GM12878 (cell line): ENCODE measurements around the gene TENT4B. TPM values are rescaled to one million over a fixed set of nuclear protein-coding genes. Genes with fewer than 3 reads are reported as not detected.
A peak's percentile ranks its signal among the peaks of the same experiment; 100 is the strongest.

ENCODE experiments used
- ATAC-seq: fragments of 200-7000 bp; cut with Tn5 transposase; 3 replicates; pipeline ENCODE4 v1.9.1; 2020; ENCODE audit warnings: mild to moderate bottlenecking, moderate library complexity
- BruUV-seq: library from RNA; stranded (reverse); fragments of 400-500 nt; replicated peaks from 2 replicates; lab custom pipeline; 2021; lab: Mats Ljungman, UMichigan
- CTCF ChIA-PET: fragments of 300-600 bp; sonication (Branson Sonifier 250); formaldehyde crosslinking; extraction: SDS; loops from one replicate; lab custom pipeline; 2021; ENCODE audit warnings: inconsistent platforms; lab: Yijun Ruan, JAX
- POLR2A ChIA-PET: fragments of 350-600 bp; formaldehyde crosslinking; extraction: SDS; loops from one replicate; lab custom pipeline; 2021; ENCODE audit warnings: inconsistent platforms; lab: Charles Lee
- RAD21 ChIA-PET: fragments of 300-600 bp; sonication (Branson Sonifier 250); formaldehyde crosslinking; loops from one replicate; lab custom pipeline; 2023; ENCODE audit warnings: antibody characterized with exemption; ENCODE audit not compliant: unreplicated experiment; lab: Charles Lee
- SMC1A ChIA-PET: fragments of 300-600 bp; sonication (Branson Sonifier 250); formaldehyde crosslinking; loops from one replicate; lab custom pipeline; 2023; ENCODE audit not compliant: unreplicated experiment, uncharacterized antibody; lab: Charles Lee
- DNase-seq: peaks from one replicate; pipeline ENCODE4 v3.0.0-alpha.2; 2011; ENCODE audit warnings: low read depth, low spot score
- FAIRE-seq: peaks from 3 replicates; lab custom pipeline; 2011; peaks lifted over from hg19 to GRCh38; lab: Jason Lieb, UNC
- H2AFZ ChIP-seq: 2 replicates; pipeline ENCODE4 v1.6.0; 2011; ENCODE audit warnings: low read depth, low read length, control low read depth; ENCODE audit not compliant: control insufficient read depth
- H3K27ac ChIP-seq: 2 replicates; pipeline ENCODE4 v1.5.1; 2011; ENCODE audit warnings: control low read depth; ENCODE audit not compliant: control insufficient read depth, insufficient read depth
- H3K27me3 ChIP-seq, 2 experiments: replicated peaks in 1 of 2; 2 replicates each; pipeline versions ENCODE4 v1.6.0 to v1.6.1; 2011; ENCODE audit warnings: low read length in 1 of 2; ENCODE audit not compliant: control insufficient read depth in 2 of 2, insufficient read depth in 2 of 2
- H3K36me3 ChIP-seq, 2 experiments: 2 replicates each; pipeline ENCODE4 v1.5.1; 2011; ENCODE audit warnings: low read length in 1 of 2; ENCODE audit not compliant: control insufficient read depth in 2 of 2, insufficient read depth in 2 of 2
- H3K4me1 ChIP-seq: 2 replicates; pipeline ENCODE4 v1.6.1; 2011; ENCODE audit warnings: mild to moderate bottlenecking, low read length, moderate library complexity, mixed read lengths; ENCODE audit not compliant: control insufficient read depth, insufficient read depth
- H3K4me2 ChIP-seq: 2 replicates; pipeline ENCODE4 v1.6.0; 2011; ENCODE audit warnings: control low read depth; ENCODE audit not compliant: control insufficient read depth, insufficient read depth
- H3K4me3 ChIP-seq: fragments of 200-600 bp; sonication (generic); 2 replicates; pipeline ENCODE4 v1.5.1; 2016
- H3K79me2 ChIP-seq: 2 replicates; pipeline ENCODE4 v1.6.0; 2011; ENCODE audit warnings: low read length; ENCODE audit not compliant: control insufficient read depth, insufficient read depth
- H3K9ac ChIP-seq: 2 replicates; pipeline ENCODE4 v1.8.0; 2011; ENCODE audit warnings: low read length, control low read depth, mixed read lengths; ENCODE audit not compliant: control insufficient read depth, insufficient read depth
- H3K9me3 ChIP-seq: replicated peaks from 3 replicates; pipeline ENCODE4 v1.5.1; 2011; ENCODE audit warnings: mild to moderate bottlenecking, low read length; ENCODE audit not compliant: control insufficient read depth, insufficient read depth
- H4K20me1 ChIP-seq: 2 replicates; pipeline ENCODE4 v1.6.0; 2011; ENCODE audit not compliant: control insufficient read depth, insufficient read depth
- BCLAF1 ChIP-seq: fragments of 450-650 bp; IDR thresholded peaks from 2 replicates; pipeline ENCODE4 v1.6.1; 2017; ENCODE audit warnings: antibody characterized with exemption, mild to moderate bottlenecking, moderate library complexity
- BHLHE40 ChIP-seq, 2 experiments: fragments of 450-650 bp in 1 of 2; IDR thresholded peaks; 2 replicates each; pipeline ENCODE4 v1.6.1; 2011 to 2017; ENCODE audit warnings: low read depth in 2 of 2, borderline replicate concordance in 1 of 2, improper control_type of control experiment in 1 of 2, low read length in 1 of 2, mild to moderate bottlenecking in 1 of 2
- CBFB ChIP-seq: IDR thresholded peaks from 2 replicates; pipeline ENCODE4 v1.6.1; 2016; ENCODE audit warnings: antibody characterized with exemption, low read depth
- E4F1 ChIP-seq: fragments of 450-650 bp; IDR thresholded peaks from 2 replicates; pipeline ENCODE4 v1.6.1; 2018; ENCODE audit warnings: borderline replicate concordance, mild to moderate bottlenecking; ENCODE audit not compliant: partially characterized antibody
- FOS ChIP-seq: IDR thresholded peaks from 3 replicates; pipeline ENCODE4 v1.6.1; 2011; ENCODE audit warnings: borderline replicate concordance; ENCODE audit not compliant: insufficient read length; ENCODE audit errors: extremely low read depth
- HCFC1 ChIP-seq: fragments of 150-350 bp; IDR thresholded peaks from 2 replicates; pipeline ENCODE4 v1.6.1; 2014; ENCODE audit warnings: low read length
- NR2C1 ChIP-seq: fragments of 450-650 bp; IDR thresholded peaks from 2 replicates; pipeline ENCODE4 v1.6.1; 2017; ENCODE audit warnings: antibody characterized with exemption, mild to moderate bottlenecking, moderate library complexity
- RAD51 ChIP-seq: fragments of 450-650 bp; IDR thresholded peaks from 2 replicates; pipeline ENCODE4 v1.6.1; 2016; ENCODE audit warnings: moderate library complexity, mild to moderate bottlenecking, inconsistent platforms
- SMC3 ChIP-seq: IDR thresholded peaks from 2 replicates; pipeline ENCODE4 v1.6.1; 2011; ENCODE audit warnings: low read length, improper control_type of control experiment, borderline replicate concordance
- WGBS: methylation state at CpG from one replicate; pipeline ENCODE4 v1.1.6; 2016; ENCODE audit warnings: low lambda C conversion rate; ENCODE audit not compliant: insufficient replicate concordance, insufficient coverage; ENCODE audit errors: missing lambda C conversion rate; 5-methylcytosine and 5-hydroxymethylcytosine counted together
- in situ Hi-C: fragments of 300-500 bp; cut with MboI; formaldehyde crosslinking; loops from 9 replicates; pipeline ENCODE4 v1.14.3; 2018; ENCODE audit warnings: mixed read lengths
- intact Hi-C: fragments of 100-400 bp; cut with micrococcal nuclease; formaldehyde crosslinking; loops from one replicate; pipeline ENCODE4 v1.14.2; 2022; ENCODE audit not compliant: unreplicated experiment
- polyA plus RNA-seq, 11 experiments: library from polyadenylated mRNA; depleted of rRNA in 4 of 11; unstranded in 6 of 11; stranded (reverse) in 5 of 11; fragments of >200 nt; fragmentation: Nextera tagmentation in 4 of 11; fragmentation: Illumina TruSeq in 1 of 11; extraction: Ambion mirVana in 4 of 11; extraction: Trizol in 1 of 11; gene quantifications; 1 replicate in 1 of 11; 2 replicates in 10 of 11; pipeline versions ENCODE4 v1.2.1 to v1.2.3, GENCODE V29; 2011 to 2016; ENCODE audit warnings: inconsistent platforms in 2 of 11, missing spikeins in 2 of 11, low read depth in 1 of 11
- total RNA-seq, 4 experiments: library from RNA; depleted of rRNA in 3 of 4; stranded (reverse); fragments of >200 nt in 3 of 4; fragmentation: Illumina TruSeq in 1 of 4; extraction: Trizol in 1 of 4; gene quantifications; 2 replicates each; pipeline versions ENCODE4 v1.2.1 to v1.2.3, GENCODE V29; 2013 to 2021

TENT4B gene
- total and polyA plus RNA-seq, 10 of the 15 experiments (the other 5 are each of a cell fraction or from before 2014, with no cell fraction given) = 4.4 to 16.7 (median 10.8) TPM

GRCh38 chr16:50190292-50190691, 37.2 kb downstream of the TENT4B start:
- Histone ChIP-seq H3K9me3 (no peaks in the 10 kb centered on the region), H3K9ac (no peak overlapping the region), H2AFZ (no peak overlapping the region), H3K4me3 (no peak overlapping the region), H3K27ac (no peak overlapping the region), H3K27me3 (no peaks in the 10 kb centered on the region), H3K4me2 (no peak overlapping the region), H3K79me2 (peaks cover 45% of the 10 kb centered on the region), H3K36me3 (no peaks in the 10 kb centered on the region), H3K4me1 (peaks cover 16% of the 10 kb centered on the region), H4K20me1 (no peaks in the 10 kb centered on the region)
- DNase-seq = no peak
- WGBS = 52% methylated on average over 2 of the region's 2 CpGs
- FAIRE-seq = peak; percentile 59
- SMC1A ChIA-PET = interaction anchor here (0.7 to 1.8 kb wide), 7 partner anchors 16 to 35 kb away, joined by 3 to 7 read pairs (median 4); no protein-coding TSS in a partner anchor
- CTCF ChIA-PET = interaction anchor here (1.0 to 1.5 kb wide), 4 partner anchors 13 to 179 kb away, joined by 3 read pairs; no protein-coding TSS in a partner anchor
- POLR2A ChIA-PET = interaction anchor here (0.5 to 0.6 kb wide), 2 partner anchors 12 to 24 kb away, joined by 3 read pairs; no protein-coding TSS in a partner anchor
- RAD21 ChIA-PET = interaction anchor here (0.9 to 1.1 kb wide), 2 partner anchors 20 kb away, joined by 3 read pairs; no protein-coding TSS in a partner anchor
- intact Hi-C loops = loop anchor here (5.0 kb wide), 1 partner anchor 33 kb away; no protein-coding TSS in a partner anchor
- BruUV-seq = no TSS peak
- in situ Hi-C loops = no loop called here
- TF ChIP-seq SMC3 = no peak
- no peak for TF ChIP-seq RAD51
- TF ChIP-seq NR2C1 = no peak
- TF ChIP-seq, all 136 proteins: peak for 0
- ATAC-seq = no peak

- H3K27me3 ChIP-seq = no peaks in the 10 kb centered on the region
- H3K27ac ChIP-seq = no peak overlapping the region
- no peaks in the 10 kb centered on the region for H4K20me1 ChIP-seq
- FAIRE-seq (no peak), DNase-seq (no peak), ATAC-seq (no peak)
- no TSS peak for BruUV-seq
- CTCF ChIA-PET = interaction anchor here (0.6 to 1.7 kb wide), 5 partner anchors 10 to 125 kb away, joined by 3 to 6 read pairs (median 3); no protein-coding TSS in a partner anchor
- peaks cover 49% of the 10 kb centered on the region for H3K79me2 ChIP-seq
- 94% methylated on average over 2 of the region's 2 CpGs for WGBS
- intact Hi-C loops = loop anchor here (5.0 kb wide), 1 partner anchor 35 kb away; no protein-coding TSS in a partner anchor
- SMC1A ChIA-PET = interaction anchor here (0.9 to 2.0 kb wide), 8 partner anchors 9 to 125 kb away, joined by 3 to 6 read pairs (median 4); no protein-coding TSS in a partner anchor
- H3K9me3 ChIP-seq = no peaks in the 10 kb centered on the region; the same call in 2 of the 3 replicates
- POLR2A ChIA-PET = interaction anchor here (0.6 to 1.2 kb wide), 3 partner anchors 26 to 41 kb away, joined by 3 to 6 read pairs (median 5); no protein-coding TSS in a partner anchor
- no peak overlapping the region for H3K4me3 ChIP-seq
- no peaks in the 10 kb centered on the region for H3K36me3 ChIP-seq
- no peak overlapping the region for H3K4me2 ChIP-seq
- RAD21 ChIA-PET = interaction anchor here (0.7 to 1.2 kb wide), 3 partner anchors 10 to 60 kb away, joined by 3 to 5 read pairs (median 3); no protein-coding TSS in a partner anchor
- no peak overlapping the region for H2AFZ ChIP-seq
- H3K4me1 ChIP-seq = peaks cover 34% of the 10 kb centered on the region
- in situ Hi-C loops = no loop called here
- H3K9ac ChIP-seq = no peak overlapping the region
- TF ChIP-seq HCFC1 (no peak), CBFB (no peak), FOS (no peak), BHLHE40 (IDR thresholded peaks at IDR 0.05; ENCODE audit: borderline replicate concordance in 1 of 2, low read depth in 2 of 2, low read length in 1 of 2) (no peak), E4F1 (no peak), BCLAF1 (no peak)
These were observed 39.4 kb downstream of the TENT4B start for GRCh38 chr16:50192386-50193050.
